ENCODE results near the gene KRT38.

Gene KRT38

GRCh38 chr17:41440531-41441033 lies at the start of gene KRT38:
KRT38 (minus strand) TSS chr17:41440983; CDS start chr17:41440921, 62 bp downstream.
- no peak for DNase-seq

GRCh38 chr17:41489531-41489930 lies 48.7 kb upstream of the KRT38 start, which contains the start of gene KRT36:
KRT36 (minus strand) TSS chr17:41489910; CDS start chr17:41489864, 46 bp downstream.
- no peak for DNase-seq

DNA sequence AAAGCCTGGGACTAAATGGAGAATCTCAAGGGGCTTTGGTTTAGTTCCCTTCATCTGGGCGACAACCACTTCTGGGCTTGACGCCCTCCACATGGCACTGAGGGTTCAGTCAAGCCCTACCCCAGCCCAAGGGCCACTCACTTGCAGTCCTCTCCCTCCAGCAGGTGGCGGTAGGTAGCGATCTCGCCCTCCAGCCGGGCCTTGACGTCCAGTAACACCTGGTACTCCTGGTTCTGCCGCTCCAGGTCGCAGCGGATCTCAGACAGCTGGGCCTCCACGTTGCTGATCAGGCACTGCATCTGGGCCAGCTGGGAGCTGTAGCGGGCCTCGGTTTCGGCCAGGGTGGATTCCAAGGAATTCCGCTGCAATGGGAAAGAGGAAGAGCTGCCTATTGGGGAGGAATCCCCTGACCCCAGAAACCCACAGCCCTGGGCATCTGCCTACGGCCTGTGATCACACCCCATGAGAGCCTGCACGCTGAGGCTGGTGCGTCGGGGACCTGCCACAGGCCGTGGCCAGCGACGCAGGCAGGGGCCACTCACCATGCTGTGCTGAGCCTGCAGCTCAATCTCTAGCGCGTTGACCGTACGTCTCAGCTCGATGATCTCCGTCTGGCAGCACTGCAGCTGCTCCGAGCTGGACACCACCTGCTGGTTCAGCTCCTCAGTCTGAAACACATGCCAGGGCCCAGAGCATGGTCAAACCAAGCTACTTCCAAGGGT lies 46.2 kb upstream of the KRT38 start:
- DNase-seq, result no peak

DNA sequence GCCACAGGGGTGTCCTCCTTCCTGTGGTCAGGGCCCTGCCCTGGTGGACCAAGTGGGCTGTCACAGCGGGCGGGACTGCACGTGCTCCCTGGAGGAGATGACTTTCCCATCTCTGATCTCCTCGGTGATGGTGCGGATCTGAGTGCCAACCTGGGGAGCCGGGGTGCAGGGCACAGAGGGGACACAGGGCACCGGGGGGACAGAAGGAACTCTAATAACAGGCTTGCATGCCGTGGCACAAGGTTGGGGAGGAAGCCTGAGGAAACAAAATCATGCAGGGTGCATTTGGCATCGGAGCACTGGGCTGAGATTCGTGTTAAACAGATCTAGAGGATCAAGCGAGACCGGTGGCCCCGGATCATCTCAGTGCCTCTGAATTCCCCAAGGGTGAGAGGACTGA lies 45.5 kb upstream of the KRT38 start:
- DNase-seq, result no peak

GRCh38 chr17:41484920-41485904 lies 44.4 kb upstream of the KRT38 start:
- no peak for DNase-seq

DNA sequence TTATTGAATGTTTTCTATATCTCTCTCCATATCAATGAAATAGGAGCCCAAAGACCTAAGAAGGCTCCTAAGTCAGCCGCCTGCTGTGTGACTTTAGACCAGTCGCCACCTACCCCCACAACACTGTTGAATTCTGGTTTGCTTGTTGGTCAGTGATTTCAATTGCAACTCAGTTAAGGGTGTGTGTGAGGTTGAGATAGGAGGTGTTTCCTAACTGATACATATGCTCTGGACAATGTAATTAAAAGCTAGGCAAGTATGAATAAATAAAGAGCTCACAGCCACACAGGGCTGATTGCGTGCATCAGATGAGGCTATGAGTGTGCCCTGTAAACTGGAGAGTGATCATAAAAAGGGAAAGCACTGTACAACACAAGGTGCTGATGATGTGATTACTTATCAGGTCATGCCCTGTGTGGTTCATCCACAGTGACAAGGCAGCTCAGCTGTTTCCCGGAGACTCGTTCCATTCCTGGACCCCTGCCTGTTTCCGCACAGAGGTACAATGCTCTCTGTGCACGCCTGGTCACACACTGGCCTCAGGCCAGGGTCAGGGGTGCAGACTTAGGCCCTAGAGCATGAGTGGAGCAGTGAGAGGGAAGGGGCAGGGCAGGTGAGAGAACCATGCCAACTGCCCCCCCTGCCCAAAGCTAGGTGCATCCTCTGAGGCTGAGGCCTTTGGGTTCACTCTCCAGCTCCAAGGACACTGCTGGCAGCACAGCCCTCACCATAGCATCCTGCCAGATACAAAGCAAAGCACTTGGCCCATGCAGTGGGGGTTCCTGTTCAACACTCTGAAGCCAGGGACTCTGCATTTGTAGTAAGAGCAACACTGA lies 43.4 kb upstream of the KRT38 start:
- DNase-seq, result no peak

- DNase-seq, result no peak
These were observed 42.7 kb upstream of the KRT38 start for GRCh38 chr17:41483531-41483930.

GRCh38 chr17:41481036-41481435 lies 40.3 kb upstream of the KRT38 start, which contains the start of gene KRT35:
KRT35 (minus strand) TSS chr17:41481151; CDS start chr17:41481097, 54 bp downstream.
- DNase-seq, result no peak

DNA sequence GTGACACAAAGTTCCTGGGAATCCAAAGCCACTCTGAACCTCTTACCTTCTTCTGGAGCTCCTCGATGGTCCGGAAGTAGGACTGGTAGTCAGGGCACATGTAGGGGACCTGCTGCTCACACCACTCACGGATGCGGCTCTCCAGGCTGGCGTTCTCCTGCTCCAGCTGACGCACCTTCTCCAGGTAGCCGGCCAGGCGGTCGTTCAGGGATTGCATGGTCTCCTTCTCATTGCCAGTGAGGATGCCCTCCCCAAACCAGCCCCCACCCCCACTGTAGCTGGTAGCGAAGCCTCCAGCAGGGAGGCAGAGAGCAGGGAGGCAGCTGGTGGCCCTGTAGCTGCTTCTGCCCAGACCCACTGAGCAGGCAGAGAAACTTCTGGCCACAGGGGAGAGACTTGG lies 39.8 kb upstream of the KRT38 start:
- no peak for DNase-seq

- DNase-seq, result no peak
These were observed 39.4 kb upstream of the KRT38 start for GRCh38 chr17:41480136-41480535.

DNA sequence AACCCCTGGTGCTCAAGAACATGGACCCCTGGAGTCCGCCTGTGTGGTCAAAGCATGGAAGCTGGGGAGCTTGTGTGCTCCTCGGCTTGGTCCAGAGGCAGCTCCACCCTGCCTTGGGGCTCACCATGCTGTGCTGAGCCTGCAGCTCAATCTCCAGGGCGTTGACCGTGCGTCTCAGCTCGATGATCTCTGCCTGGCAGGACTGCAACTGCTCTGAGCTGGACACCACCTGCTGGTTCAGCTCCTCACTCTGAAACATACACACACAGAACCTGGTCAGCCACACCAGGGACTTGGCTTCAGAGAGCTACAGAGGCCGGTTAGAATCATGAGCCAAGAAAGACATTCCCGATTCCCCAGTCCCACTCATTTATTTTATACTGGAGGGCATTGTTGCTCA lies 37.5 kb upstream of the KRT38 start:
- no peak for DNase-seq

DNA sequence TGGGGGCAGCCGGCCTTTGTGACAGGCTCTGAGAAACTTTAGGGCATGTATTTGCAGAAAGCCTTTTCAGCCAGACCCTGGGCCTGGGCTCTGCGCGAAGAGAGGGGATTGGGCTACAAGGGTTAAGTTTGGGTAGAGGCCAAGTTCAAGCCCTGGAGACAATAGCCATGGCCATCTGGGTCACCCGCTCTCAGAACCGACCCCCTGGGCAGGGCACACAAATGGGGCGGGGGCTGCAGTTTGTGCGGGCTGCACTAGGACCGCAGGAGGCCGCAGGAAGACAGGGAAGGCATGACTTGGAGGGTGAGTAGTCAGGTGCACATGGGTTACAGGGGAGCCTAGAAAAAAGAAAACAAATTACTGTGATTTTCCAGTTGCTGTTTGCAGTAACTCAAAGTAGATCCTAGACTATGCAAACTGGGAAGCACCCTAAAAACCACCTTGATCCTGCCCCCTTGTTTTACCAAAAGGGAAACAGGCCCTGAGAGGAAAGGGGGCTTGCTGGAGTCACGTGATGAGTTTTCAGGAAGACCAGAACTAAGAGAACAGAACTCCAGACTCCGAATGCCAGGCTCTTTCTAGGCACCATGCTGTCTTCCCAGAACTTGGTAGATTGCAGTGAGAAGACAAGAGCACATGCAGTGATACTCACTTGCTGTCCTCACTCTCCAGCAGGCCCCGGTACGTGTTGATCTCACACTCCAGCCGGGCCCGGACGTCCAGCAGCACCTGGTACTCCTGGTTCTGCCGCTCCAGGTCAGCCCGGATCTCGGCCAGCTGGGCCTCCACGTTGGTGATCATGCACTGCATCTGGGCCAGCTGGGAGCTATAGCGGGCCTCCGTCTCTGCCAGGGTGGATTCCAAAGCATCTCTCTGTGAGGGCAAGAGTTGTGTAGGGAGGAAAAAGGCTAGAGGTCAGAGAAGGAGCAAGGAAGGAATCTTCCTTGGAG lies 36.4 kb upstream of the KRT38 start:
- DNase-seq, result no peak

- DNase-seq, result no peak
These were observed 34.6 kb upstream of the KRT38 start for GRCh38 chr17:41475421-41475820.

GRCh38 chr17:41474863-41475262 lies 34.1 kb upstream of the KRT38 start:
- no peak for DNase-seq

DNA sequence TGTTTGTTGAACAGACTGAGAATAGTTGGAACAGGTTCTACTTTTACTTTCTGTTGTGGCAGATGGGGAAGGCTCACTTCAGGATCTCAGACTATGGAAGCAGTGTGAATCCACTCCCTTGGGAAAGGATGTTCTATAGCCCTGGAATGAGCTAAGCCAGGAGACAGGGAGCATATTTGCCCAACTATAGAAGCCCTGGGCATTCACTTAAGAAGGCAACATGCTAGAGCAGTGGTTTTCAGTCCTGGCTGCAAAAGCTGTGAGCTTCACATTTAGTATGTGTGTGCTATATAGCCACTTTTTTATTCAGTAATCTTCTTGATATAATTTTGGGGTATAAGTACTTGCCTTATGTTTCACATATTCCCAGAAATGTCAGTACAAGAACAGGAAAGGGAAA lies 27.6 kb upstream of the KRT38 start:
- DNase-seq, result no peak

GRCh38 chr17:41467561-41467960 lies 26.8 kb upstream of the KRT38 start:
- no peak for DNase-seq

GRCh38 chr17:41466988-41467387 lies 26.2 kb upstream of the KRT38 start, which contains the start of gene KRT32:
KRT32 (minus strand) TSS chr17:41467386; CDS start chr17:41467325, 61 bp downstream.
- DNase-seq, result no peak

- no peak for DNase-seq
These were observed 23.9 kb upstream of the KRT38 start for GRCh38 chr17:41464682-41465081.

GRCh38 chr17:41464173-41464572 lies 23.4 kb upstream of the KRT38 start:
- no peak for DNase-seq

DNA sequence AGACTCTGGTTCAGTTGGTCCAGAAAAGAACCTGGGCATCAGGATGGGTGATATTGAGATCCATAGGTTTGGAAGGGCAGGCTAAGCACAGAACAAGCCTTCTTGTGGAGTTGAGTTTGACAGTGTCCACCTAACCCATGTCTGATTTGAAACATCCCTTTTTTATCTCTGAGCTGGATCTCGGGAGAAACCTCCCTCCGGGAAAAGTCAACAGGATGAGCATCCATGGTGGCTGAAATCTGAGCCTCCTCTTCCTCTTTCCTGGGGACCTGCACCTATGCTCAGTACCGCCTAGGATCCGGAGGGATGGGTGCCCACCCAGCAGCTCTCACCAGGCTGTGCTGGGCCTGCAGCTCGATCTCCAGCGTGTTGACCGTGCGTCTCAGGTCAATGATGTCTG lies 23.0 kb upstream of the KRT38 start:
- no peak for DNase-seq

DNA sequence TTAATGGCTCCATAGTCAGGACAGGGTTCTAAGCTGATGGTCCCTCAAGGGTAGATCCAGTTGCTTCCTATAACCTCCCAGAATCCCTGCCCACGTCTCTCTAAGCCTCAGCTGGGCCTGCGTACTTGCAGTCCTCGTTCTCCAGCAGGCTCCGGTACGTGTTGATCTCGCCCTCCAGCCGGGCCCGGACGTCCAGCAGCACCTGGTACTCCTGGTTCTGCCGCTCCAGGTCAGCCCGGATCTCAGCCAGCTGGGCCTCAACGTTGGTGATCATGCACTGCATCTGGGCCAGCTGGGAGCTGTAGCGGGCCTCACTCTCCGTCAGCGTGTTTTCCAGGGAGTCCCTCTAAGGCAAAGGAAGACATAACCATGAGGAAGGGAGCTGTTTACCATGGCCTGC lies 21.9 kb upstream of the KRT38 start:
- DNase-seq, result no peak

Data from Kasumi-1 (cell line).